Stimulated activated CD4-positive, alpha-beta T cell treated with anti-CD3 and anti-CD28 coated beads, Interleukin-15, amount 100 ng/mL, for 24 hours (primary cell): ENCODE data around the gene DLG2.
A peak's percentile ranks its signal among the peaks of the same experiment; 100 is the strongest.

ENCODE experiments used
- DNase-seq: peaks from one replicate; pipeline ENCODE4 v3.0.0-alpha.2; 2020

DLG2 gene

DNA sequence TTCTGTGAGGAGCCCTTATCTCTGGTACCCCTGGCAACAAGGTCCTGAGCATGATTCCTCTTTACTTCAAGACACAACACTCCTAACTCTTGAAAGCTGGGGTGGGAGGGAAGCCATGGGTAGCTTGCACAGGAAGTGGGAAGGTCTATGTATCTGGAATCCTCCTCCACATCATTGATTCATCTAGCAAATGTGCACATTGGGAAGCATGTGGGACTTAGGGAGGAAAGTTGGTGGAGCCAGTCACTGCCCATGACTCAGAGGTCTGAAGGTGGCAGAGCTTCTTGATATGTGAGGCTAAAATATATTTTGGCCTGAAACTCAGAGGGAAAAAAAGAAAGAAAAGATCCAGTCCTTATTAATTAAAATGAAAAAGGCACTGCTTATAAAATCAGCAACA, 1000.9 kb downstream of the DLG2 start:
- DNase-seq = no peak

DNA sequence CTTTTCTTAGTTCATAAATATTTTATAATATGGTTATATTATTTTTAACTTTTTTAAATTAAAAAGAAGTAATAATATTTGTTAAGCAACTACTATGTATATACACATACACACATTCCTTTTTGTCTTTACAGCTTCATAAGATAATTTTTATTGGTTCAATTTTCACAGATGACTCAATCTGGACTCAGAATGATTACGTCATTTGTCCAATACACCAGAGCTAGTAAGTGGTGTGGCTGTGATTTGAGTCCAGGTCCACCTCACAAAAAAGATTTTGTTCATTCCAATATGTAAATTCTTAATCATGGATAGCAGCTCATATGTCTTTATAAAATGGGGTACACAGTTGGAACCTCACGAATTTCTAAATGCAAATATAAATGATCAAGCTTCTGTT, 1014.5 kb downstream of the DLG2 start:
- no peak for DNase-seq

DNA sequence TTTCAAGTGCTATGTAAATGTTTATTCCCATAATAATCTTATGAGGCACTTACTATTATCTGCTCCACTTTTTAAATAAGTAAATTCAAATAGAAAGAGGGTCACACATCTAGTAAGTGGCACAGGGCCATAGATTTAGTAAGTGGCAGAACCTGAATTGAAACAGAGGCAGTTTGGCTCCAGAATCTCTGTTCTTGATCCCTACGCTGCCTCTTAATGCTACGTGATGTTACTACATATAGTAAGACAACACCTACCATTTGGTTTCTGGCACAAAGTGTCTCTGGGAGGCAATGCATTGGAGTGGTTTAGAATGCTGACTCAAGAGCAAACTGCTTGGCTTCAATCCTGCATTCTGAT, 1018.3 kb downstream of the DLG2 start:
- no peak for DNase-seq

DNA sequence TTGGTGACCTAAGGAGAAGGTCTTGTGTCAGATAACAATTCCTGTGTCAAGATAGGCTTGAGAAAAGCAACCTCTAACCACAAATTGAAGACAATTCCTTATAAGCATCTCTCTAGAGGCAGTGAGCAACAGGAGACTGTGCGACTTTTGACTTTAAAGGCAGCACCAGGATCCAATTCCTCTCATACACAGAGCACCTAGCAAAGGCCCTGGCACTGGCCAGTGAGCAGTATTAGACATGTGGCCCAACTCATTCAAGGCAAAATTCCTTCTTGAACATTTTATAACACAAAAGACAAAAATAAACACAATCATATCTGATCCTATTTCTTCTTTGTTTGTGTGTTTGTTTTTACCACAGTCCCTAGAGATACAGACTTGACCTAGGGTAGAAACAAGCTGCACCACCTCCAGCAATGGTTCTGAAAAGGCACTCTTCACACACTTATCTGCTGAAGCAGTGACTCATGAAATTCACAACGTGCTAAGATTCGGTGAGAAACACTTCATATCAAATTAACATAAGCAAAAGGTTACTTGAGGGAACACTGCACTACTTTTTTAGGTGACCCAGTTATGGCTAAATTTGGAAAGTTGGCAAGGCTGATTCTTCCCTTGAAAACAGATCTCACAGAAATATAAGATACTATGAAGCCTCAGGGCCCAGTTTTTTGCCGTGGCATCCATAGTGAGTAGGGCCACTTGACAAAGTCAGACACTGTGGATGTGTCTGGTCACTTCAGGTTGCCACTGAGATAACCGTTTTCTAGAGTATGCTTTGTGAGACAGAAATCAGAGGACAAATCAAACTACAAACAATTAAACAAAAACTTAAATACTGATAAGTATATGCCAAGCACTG, 1018.9 kb downstream of the DLG2 start:
- DNase-seq = no peak

DNA sequence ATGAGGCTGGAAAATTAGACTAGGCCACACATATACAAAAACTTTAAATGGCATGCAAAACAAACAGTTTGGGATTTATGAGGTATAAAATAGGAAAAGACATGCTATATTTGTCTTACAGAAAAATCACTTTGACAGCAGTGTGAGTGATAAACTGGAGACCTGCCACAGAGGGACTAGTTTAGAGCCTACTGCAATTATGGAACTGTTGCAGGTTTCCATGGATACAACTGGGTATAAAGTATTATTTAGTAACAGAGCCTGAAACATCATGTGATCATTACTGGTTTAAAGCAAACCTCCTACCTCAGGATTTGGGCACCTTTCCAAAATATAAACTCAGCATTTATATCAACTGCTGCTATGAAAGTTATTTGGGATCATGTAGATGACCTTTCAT, 1032.5 kb downstream of the DLG2 start:
- no peak for DNase-seq

DNA sequence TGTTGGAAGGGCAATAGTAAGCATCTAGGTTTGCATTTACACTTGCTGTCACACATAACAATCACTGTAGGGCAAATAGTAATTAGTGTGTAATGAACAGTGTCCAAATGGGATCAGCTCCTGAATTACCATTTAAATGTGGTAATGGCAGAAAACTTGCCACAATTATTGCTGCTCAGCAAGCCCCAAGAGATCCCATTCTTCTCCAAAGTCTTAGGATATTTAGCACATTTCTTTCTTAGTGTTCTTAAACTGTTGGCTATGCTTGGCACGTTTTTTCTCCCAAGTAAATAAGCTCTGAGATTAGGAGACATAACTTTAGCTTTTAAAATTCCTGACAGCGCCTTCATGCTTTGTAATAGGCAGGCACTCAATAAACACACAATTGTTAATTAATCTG, 1037.0 kb downstream of the DLG2 start:
- DNase-seq = no peak

DNA sequence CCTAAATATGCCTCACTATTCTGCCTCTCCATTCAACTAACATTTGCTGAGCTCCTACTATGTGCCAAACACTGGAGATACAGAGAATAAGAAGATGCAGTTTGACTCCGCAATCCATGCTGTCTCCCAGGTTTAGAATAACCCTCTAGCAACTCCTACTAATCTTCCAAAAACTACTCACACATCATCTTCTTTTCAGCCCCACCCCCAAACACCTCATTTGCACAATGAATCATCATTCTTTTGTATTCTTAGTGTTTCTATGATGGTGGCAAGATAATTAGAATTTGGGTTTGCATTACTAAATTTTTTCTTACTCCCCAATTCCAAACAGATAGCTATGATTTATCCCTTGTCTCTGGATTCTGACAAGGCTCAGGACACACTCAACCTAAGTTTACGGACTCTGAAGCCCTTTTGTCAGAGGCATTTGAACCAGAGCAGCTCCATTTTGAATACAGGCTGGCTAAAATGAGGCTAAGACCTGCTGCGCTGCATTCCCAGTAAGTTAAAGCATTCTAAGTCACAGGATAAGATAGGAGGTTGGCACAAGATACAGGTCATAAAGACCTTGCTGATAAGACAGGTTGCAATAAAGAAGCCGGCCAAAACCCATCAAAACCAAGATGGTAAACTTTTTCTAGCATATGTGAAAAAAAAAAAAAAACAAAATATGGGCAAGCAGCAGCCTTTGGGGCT, 1038.9 kb downstream of the DLG2 start:
- no peak for DNase-seq

DNA sequence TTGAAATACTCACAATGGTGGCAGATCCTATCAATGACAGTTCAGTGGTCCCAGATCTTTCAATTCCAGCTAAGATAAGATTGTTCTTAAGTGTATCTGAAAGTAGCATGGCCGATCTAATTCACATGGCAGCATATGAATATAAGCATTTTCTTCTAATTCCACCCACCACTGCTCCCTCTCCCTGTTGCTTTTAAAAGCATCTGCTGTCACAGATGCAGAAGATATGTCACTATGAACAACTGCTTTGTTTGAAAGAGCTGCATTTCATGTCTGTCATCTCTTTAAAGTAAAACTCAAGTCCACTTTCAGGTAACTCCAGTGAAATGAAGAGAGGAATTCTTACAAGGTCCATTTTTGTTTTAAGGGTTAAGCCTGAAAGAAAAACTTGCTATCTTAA, 1044.0 kb downstream of the DLG2 start:
- DNase-seq = no peak

DNA sequence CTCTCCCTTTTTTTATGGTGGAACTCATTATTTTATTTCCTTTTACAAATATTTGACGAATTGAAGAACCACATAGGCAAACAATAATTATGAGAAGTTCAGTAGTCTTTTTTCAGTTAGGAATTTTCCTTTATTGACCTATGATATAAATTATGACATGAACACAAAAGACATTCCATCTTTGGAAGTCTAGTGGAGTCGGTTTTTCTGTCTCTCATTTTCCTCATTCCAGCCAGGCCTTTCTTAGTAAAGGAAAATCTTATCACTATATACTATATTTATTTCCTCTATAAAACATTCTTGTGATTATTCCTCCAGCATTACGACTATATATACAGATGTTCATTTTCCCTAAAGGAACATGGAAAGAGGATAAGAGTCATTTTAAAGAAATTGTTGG, 1046.1 kb downstream of the DLG2 start:
- DNase-seq = no peak

DNA sequence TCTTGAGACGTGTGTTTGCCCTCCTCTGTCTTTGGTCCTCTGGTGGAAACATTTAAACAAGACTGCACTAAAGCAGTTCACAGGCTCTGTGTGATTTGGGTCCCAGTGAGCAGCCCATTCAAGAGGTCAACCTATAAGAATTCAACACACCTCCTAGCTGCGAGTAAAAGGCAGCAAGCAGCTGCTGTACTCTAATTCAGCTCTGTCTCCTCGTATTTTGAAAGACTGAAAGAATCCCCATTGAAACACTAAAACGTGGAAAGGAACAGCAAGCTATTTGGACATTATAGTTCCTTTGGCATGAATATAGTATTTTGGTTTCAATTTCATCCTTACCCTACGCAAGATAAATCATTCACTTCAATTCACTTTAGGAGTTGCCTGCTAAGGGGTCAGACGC, 1046.7 kb downstream of the DLG2 start:
- no peak for DNase-seq

DNA sequence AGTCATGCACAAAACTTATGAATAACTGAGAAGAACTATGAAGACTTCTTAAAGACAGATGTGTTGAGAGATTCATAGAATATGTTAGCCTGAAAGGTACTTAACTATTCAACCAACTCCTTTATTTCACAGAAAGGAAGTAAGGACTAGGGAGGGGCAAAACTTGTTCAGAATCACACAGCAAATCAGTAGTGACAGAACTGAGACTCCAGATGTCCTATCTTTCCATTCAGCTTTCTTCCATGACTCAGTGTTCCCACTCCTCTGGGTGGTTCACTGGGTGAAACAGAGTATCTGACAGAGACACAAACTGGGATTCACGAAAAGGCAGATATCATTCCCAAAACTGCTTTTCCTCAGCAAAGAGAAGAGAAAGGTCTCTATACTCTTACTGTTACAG, 1053.3 kb downstream of the DLG2 start:
- no peak for DNase-seq

DNA sequence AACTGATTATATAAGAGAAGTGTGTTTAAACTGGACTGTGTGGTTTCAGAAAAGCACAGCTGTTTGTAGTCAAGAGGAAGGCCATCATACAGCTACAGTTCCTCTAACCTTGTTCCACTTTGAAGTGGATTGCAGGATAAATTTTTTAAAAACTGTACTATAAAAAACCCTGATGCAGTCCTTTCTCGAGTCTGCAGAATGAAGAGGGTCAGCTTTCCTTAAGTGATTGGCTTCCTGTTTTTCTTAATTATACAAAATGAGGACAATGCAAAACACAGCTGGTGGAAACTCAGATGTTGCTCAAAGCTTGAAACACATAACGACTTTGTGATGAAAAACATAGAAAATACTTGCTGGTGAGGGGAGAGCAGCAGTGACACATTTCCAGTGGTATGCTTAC, 1060.5 kb downstream of the DLG2 start:
- DNase-seq = no peak

DNA sequence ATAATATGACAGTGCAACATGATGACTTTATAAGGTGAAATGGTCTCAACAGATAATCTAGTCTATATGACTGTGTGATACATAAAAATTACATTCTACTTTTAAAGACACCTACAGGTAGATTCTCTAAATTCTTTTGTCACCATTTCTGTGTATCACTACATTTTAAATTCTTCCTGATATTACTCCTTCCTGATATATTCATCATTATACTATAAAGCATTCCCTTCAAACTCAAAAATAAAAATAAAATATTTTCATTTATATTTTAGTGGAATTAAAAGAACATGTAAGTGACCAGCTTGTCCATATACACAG, 1062.3 kb downstream of the DLG2 start:
- no peak for DNase-seq

DNA sequence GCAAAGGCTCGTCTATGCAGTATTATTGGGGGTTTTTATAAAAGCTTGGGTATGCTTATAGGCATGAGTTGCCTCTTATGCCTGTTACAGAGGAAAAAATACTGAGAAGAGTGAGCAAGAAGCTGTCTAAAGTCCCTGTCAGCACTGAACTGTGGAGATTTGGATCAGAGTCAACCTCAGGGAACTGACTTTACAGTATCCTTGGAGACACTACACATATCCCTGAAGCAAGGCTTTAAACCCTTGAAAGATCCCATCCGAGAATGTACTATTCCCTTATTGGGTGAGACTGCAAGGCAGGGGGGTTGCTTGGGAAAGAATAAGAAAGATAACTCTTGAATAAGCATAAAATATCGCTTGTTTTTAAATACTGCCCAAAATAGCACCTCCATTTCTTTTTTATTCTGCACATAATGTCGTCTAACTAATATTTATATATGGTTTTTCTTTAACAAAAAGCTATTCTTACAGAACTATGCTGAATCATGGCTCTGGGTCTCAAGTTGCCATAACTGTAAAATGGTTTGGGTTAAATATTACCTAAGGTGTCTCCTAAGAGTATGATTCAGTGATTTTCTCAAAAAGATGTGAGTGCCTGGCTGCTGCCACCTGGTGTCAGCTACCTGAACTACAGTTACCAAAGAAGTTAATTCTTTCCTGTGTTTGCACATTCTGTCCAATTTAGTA, 1062.8 kb downstream of the DLG2 start:
- peak; percentile 38 for DNase-seq

DNA sequence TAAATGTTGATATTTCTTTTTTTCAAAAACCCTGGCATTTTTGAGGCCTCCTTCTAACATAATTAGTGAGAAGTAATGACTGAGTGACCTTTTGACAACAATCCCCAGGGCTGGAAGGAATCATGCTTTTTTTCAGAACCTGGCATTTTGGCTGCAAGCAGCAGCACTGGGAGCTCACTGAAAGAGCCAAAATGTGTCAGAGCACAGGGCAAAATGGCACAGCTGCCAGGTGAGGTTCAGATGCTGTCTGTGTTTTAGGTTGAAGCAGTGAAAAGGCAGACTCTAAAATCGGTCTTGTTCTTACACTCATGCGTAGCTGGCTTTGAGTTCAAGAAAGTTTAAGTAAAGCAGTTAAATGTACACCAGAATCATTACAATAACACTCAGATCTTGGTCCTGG, 1063.8 kb downstream of the DLG2 start:
- DNase-seq = no peak

DNA sequence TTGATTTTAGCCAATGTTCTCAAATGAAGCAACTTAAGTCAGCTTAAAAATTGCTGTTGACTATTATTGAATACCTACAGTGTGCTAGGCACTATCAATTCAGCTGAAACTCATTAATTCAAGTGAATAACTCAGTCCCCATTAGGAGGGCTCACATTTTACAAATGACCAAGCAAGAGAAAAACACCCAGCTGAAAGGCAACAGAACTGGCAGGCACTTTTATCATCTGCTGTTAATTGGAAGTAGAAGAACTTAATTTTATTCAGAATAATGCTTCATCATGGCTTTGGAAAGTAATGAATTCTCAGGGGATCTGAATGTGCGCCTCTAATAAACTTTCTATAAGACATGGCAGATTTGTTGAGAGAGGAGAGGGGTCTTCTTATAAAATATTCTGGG, 1066.9 kb downstream of the DLG2 start:
- no peak for DNase-seq

DNA sequence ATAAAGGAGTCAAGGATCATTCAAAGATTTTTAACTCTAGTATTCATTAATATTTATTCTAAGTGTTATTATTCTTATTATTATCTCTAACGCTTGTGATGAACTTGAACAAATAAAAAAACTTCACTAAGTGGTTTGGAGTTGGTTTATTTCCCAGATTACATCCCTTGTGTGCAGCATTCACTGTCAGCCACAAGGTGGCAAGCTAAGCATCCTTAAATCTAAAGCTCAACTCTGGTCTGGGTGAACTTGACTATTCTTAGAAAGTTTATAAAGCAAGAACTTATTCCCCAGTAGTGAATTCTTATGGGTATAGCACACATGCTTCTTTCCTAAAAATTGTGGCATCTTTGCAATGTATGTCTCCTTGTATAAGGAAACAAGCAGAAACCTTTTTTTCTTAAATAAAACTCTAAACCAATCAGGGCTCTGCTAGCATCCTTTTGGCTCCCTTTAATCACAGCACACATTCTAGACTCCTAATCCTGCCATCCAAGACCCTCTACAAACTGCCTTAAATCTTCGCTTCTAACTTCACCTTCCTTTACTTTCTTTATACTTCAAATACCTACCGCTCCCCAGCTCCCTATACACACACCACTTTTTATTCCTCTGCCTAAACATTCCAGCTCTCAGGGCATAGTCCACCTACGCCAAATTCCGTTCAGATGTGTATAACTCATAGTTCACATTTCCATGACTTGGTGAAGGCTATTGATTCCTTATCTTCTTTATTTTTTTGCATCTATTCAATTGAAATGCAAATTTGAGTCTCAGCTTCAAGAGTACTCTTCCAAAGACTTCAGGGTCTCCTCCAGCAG, 1068.8 kb downstream of the DLG2 start:
- DNase-seq = no peak

DNA sequence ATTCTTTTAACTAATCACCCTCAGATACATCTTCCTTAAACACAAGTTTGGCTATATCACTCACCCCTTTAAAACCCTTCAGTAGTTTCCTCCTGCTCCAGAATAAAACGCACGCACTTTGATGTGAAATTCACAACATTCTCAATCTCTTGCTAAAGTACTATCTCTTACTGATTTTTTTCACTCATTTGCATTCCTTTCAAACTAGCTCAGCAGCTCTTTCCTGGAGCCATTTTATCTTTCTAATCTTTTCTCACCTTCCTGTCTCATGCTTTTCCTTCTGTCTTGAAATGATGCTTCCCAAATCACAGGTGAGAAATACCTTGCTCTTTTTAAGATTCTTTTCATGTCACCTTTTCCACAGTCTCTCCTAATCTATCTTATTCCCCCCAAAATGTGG, 1074.4 kb downstream of the DLG2 start:
- DNase-seq = no peak

DNA sequence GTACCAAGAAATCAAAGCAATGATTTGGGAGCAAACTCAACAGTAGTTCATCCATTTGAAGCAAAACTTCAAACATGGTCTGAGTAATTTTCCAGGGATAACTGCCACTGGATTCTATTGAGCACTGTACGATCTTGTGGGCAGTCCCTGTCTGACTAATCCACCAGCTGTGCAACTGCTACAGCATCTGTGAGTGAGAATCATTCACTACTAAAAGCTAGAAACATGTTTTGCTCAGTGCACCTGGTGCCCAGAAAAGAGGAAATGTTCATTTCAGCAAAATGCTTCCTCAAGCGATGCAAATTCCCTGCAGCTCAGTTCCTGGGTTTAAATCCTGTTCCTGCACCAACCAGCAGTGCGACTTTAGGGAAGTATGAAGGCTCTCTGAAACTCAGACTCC, 1077.9 kb downstream of the DLG2 start:
- no peak for DNase-seq

DNA sequence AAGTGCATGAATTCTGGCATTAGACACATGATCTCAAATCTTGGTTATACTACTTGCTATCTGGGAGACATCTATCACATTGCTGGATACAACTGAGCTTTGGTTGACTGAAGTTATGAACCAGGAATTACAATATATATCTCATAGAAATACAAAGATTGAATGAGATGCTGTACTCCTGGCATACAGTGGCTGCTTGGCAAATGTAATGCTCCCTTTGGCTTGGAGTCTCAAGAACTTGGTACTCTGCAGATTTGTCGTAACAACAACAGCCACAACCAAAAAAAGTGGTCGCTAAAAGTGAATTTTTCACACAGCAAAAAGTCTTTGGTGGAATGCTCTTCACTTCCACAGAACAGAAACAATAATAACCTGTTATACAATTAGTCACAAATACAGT, 1082.6 kb downstream of the DLG2 start:
- no peak for DNase-seq

DNA sequence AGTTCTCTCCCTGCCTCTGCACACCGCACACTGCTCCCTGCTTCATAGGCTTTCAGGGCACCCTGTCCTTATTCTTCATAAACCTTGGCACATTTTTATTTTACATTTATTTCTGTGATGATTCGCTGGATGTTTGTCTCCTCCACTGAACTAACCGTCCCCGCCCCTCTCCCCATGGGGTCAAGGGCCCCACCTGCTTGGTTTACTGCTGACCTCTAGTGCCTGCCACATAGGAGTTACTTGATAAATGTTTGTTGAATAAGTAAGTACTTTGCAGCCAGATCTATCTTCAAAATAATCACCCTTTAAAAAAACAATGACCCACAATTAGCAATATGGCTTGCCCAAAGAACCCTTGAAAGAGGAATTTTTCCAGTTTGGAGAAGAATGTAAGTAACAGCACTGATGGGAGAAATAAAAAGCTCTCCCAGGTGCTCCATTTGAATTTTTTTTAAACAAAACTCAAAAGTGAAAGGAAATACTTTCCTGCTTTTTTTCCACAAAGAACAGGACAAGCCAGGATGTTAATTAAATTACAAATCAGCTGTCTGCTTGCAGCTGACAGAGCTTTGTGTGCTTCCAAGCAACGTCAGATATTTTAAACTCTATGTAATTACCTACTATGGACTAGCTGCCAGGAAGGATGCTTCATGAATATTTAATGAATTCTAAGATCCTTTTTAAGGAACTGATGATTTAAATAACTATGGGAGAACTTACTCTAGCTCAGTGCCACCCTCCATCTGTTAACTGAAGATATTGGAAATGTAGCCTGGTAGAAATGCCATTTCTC, 1083.6 kb downstream of the DLG2 start:
- DNase-seq = no peak

DNA sequence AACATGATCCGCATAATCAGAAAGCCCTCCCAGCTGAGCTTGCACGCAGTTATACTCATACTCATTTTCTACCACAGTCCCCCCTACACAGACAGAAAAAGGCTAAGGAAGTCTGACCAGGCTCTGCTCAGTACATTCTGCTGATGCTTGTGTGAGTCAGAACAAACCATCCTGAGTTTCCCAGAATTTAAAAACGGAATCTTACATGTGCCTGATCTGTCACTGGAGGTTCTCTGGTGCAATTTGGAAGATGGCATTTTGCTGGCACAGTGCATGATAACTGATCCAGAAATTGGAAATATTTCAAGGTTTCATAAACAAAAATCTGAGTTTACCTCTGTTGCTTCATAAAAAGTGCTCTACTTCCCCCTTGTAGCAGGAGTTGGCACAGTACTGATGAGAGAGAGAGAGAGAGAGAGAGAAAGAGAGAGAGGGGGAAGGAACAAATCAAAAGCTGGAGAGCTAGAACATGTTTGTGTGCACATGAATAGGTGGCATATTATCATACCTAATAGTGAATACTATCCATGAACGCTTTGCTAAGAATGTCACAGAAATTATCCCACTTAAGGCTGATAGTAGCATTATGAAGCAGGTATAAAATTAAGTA, 1085.3 kb downstream of the DLG2 start:
- no peak for DNase-seq
